Measurements from ENCODE around the gene MACROH2A1.
A peak's percentile ranks its signal among the peaks of the same experiment; 100 is the strongest.
"Not testable (repeated sequence)": the region's sequence is repeated elsewhere in the genome, so short reads cannot be mapped to it uniquely, and the experiment has no call there.

Gene MACROH2A1

DNA sequence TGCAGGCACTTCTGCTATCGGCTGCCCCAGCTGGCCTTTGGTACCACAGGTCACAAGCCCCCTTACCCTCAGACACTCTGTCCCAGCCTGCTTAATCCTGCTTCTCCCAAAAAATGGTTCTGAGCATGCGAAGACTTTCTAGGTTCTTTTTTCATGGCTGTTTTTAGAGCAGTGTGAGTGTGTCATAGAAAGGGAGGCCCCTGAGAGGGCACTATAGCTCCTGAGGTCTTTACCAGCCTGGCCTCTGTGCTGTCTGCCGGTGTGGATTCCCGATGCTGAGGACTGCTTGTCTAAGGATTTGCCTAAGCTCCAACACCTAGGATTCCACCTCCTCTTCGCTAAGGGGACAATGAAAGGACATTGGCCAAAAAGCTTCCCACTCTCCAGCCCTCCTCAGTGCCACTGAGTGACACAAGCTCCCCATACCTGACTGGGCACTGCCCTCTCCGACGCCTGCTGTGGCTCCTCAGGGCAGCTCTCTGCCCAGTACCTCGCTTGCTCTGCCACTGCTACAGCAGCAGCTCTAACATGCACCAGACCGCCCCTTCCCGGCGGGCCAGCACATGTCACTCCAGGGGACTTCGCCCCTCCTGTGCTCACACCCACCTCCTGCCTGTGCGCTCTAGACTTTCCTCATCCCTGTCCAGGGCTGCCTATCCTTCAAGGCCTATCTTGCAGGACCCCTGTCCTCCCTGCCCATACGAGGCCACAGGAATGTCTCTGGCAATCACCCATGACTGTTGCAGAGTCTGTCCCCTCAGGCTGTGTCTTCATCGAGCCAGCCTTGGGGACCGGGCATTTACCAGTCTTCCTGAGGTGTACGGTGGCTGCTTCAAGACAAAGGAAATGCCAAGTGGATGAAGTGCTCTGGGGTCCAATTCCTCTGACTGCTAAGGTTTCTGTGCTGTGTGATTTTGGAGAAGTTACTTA lies 21.0 kb downstream of the MACROH2A1 start:
- no peak for DNase-seq (ENCODE audit: low read depth)

DNA sequence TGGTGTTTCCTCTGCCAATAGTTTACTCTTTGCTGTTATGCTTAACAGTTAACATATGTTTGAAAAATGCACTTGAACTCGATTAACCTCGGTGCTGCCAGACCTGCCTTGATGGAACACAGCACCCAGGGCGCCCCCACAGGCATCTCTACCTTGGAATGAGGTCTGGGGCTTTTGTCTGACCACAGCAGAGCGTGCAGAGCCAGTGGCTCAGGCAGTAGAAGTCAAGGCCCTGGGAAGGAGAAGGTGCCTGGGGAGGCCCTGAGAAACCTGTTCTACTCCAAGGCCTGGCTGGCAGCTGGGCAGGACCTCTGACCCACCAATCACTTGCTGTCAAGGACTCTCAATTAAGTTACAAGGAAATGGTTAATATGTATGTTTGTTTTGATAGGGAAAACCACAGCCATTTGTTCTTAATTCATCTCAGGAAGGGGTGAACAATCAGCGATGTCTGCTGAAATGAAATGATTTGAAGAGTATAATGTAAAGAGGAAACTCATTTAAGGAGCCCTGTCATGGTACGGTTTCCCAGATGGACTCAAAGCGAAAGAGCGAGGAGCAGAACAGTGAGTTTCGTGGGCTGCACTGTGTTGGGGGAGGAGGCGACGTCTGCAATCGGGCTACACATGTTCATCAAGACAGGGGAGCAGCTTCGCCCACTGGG lies 21.9 kb downstream of the MACROH2A1 start:
- peak; percentile 80 for DNase-seq (ENCODE audit: low read depth)

DNA sequence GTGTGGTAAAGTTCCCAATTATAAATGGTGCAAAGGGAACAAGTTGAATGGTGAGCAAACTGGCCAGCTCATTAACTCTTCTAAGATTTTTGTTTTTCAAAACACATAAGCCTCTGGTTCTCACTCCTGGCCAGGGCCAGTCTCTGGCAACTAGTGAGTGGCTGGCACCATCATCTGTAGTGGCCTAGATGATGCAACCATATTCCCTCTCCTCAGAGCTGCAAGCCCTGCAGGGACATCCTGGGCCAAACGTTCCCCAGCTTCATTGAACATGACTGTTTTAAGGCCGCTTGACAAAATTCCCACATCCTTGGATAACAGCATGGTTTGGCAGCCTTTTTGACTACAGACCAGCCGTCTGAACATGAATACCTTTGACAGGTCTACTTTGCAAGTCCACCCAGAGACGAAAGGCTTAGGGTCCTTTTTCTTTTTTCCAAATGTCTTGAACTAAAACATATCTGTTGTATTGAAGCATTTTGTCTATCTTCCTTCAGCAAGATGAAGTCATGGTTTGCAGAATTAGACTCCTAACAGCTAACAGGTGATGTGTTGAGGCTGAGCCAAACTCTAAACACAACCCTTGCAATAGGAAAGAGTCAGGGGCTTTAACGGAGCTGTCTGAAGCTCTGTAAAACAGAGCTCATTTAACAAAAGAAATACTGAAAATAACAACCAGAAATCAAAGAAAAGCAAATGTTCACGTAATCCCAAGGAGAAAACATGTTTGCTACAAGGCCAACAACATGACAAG lies 23.8 kb downstream of the MACROH2A1 start:
- no peak for DNase-seq (ENCODE audit: low read depth)

DNA sequence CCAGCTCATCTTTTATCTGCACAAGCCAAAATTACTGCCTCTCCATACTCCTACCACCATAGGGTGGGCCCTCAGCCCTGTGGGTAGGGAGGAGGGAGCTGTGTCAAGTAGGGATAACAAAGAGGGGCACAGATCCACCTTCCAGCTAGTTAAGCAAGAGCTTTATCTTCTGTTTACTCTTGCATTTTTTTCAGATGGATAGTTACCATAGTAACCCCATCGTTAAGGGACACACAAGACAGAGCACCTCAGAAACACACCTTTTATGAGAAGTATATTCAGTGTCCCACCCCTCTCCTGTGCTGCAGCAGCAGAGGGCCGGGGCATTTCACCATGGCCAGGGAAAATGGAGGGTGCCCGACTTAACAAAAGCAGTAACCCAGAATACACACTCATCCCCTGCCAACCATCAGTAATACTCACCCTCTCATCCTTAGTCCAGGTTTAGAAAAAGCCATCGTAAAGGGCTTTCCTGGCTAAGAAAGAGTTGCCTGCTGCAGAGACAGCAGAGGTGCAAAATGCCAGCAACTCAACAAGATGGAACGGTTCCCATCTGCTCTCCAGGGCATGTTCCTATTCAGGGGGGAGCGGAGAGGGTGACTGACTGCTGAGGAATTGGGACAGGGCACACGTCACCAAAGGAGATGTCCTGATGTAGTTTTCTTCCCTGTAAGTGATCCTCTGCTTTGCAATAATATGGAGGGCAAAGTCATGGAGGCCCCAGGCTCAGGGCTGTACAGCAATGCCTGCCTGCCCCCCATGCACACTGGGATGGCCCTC lies 25.1 kb downstream of the MACROH2A1 start:
- peak; percentile 69 for DNase-seq (ENCODE audit: low read depth)

DNA sequence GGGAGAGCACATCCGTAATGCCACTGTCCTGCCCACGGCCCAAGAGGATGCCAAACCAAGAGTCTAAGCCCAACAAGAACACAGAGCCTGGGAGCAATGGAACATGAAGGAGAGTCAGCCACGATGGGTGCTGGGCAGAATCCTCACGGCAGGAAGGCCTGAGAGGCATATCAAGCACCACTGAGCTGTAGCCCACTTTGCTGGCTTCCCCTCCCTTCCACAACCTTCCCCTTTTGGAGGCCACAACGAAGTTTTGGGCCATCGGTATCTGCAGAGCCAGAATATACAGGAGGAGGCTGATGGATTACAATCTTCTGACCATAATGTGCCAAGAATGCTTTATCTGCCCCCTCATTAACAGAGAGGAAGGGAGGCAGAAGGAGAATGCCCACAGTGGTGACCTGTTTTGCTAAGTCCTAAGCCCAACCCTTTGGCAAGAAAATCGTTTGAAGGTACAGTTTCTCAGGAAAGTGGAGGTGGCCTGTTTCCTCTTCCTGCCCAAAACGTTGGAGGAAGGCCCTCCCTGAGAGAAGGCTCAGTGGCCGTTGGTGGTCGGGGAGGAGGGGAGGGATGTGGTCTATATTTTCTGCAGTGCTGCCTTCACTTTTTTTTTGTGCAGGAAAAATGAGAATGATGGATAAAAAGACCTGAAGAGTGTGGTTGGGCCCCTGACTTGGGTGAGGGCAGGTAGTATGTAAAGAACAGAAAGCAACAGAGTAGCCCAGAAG lies 26.2 kb downstream of the MACROH2A1 start:
- DNase-seq (ENCODE audit: low read depth) = no peak

DNA sequence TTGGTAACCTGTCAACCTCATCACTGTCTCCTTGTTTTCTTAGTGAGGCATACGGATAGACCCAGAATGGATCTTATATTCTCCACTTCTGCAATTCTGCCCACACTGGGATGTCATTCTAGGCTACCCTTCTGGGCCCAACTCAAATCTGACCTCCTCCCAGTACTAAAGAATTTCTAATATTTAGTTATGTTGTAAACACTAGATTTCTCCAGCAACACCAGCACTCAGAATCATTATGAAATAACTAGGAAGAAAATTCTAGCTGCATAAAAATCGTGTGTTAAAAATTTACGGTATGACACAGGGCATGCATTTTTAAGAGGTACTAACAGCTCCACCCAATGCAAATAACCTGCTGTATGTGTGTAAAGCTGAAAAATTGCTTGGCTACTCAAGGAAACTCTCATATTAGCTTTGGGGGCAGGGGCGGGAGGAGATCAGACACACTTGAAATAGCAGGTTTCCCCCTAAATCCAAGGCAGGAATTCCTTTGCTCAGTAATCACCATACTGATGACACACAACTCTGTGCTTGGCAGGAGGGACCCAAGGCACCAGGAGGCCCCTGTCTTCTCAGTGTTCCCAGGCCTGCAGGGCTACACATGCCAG lies 27.3 kb downstream of the MACROH2A1 start:
- peak; percentile 58 for DNase-seq (ENCODE audit: low read depth)

DNA sequence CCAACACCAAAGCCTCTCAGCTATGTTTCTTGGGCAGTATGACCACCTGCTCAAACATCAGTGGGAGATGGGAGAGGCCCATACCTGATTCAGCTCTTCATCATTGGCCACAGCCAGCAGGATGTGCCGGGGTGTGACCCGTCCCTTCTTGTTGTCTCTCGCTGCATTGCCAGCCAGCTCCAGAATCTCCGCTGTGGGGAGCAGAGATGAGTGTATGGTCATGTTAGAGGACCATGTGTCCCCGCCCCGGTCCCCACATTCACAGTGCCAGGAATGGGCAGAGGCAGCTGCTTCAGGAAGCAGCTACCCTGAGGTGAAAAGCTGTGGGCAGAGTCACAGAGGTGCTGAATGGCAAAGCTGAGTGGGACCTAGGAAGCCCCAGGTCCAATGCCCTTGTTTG lies 29.1 kb downstream of the MACROH2A1 start:
- no peak for DNase-seq (ENCODE audit: low read depth)

DNA sequence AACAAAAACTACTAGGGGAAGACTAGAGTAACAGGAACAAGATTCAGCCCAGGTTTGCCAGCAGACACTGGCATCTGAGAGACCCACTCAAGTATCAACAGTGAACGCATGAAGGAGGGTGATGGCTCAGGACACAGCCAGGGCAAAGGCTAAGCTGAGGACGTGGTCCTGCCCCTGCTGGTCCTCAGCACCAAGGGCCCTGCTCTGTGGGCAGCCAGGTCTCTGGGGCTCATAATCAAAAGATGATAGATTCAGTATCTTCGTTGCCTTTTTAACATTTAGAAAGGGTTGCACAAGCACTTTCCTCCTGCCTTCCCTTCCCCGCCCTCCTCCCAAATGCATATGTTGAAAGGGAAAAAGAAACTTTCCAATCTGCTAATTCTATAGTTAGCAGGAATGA lies 31.5 kb downstream of the MACROH2A1 start:
- no peak for DNase-seq (ENCODE audit: low read depth)

DNA sequence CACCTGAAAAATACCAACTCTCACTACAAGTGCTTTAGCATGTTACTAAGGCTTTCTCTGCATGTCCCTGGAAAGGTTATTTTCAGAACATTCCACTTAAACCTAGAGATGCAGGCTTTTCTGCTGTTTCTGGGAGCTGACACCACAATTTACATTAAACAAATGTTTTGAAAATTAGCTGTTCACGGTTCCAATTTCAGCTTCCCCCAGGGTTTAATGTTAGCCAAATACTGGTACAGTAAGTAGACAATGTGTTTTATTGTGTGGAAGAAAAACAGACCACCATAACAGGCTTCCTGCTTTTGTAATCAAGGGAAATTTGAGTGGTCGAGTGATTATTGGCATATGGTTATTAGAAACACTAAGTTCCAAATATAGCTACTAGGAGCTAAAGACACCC lies 32.0 kb downstream of the MACROH2A1 start:
- DNase-seq (ENCODE audit: low read depth) = no peak

DNA sequence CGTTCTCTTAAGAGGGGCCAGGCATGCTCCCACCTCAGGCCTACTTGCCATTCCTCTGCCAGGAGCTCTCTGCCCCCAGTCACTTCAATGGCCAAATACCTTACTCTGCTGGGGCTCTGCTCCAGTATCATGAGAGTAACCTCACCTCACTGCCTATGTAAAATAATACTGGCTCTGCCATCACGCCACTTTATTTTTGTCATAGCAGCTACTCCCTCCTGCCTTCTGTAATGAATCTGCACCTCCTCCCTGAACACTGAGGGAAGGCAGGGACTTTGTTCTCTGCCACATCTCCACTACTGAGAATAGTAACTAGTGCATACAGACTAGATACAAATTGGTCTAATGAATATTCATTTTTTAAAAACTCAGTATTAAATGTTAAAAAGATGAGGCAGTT lies 33.8 kb downstream of the MACROH2A1 start:
- no peak for DNase-seq (ENCODE audit: low read depth)

DNA sequence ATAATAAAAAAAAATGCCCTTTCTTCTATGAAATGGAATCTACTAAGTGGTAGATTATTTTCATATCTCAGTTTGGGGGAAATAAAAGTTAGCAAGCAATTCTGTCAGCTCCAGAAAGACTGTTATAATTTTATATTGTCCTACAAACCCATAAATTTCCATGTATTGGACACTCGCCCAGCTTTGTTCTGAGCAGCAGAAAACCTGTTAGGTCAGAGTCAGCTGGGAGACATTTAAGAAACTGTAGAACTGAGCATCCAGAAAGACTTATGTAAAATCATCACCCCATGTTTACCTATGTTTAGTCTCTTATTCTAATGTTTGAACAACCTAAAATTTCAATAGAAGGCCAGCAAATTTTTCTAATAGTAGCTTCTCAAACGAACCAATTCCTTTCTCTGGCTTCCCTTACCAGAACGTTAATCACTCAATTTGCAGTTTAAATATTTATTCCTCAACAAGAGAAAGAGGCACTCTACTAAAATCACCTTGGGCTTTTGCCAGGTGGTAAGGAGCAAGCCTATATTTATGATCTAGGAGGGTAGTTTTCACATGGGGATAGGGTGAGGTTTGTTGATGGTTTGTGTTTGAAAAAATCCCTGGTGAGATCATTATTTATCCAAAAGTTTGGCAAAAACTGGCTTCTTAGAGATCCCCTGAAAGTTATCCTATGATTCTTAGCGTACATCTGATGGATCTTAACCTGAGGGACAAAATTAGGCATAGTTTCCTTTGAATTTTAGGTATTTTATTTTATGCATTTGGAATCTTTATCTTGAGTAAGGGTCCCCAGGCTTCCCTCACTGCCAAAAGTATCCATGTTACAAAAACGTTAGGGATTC lies 34.4 kb downstream of the MACROH2A1 start:
- no peak for DNase-seq (ENCODE audit: low read depth)

DNA sequence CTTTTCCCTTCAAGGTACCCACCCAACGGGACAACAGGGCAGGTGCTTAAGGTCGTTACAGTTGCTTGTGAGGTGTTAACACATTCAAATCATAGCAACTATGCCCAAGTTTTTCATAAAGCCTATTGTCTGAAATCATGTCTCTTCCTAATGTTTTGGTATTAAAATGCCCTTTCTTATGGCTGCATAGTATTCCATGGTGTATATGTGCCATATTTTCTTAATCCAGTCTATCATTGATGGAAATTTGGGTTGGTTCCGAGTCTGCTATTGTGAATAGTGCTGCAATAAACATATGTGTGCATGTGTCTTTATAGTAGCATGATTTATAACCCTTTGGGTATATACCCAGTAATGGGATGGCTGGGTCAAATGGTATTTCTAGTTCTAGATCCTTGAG lies 35.7 kb downstream of the MACROH2A1 start:
- DNase-seq (ENCODE audit: low read depth) = not testable (repeated sequence)

DNA sequence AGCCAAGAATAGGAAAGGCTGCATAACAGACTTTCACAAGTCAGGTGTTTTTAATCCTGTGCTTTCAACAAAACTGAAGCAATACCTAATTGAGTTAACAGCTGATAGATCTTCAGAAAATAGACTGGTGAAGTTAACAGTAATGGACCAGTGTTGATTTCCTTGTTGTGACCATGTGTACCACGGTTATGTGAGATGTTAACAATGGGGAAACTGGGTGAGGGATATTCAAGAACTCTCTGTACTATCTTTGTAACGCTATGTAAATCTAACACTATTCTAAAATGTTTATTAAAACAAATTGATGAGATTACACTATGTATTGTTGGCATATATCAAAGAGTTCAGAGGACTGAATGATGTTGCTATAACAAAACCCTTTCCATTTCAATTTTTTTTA lies 36.9 kb downstream of the MACROH2A1 start:
- no peak for DNase-seq (ENCODE audit: low read depth)

DNA sequence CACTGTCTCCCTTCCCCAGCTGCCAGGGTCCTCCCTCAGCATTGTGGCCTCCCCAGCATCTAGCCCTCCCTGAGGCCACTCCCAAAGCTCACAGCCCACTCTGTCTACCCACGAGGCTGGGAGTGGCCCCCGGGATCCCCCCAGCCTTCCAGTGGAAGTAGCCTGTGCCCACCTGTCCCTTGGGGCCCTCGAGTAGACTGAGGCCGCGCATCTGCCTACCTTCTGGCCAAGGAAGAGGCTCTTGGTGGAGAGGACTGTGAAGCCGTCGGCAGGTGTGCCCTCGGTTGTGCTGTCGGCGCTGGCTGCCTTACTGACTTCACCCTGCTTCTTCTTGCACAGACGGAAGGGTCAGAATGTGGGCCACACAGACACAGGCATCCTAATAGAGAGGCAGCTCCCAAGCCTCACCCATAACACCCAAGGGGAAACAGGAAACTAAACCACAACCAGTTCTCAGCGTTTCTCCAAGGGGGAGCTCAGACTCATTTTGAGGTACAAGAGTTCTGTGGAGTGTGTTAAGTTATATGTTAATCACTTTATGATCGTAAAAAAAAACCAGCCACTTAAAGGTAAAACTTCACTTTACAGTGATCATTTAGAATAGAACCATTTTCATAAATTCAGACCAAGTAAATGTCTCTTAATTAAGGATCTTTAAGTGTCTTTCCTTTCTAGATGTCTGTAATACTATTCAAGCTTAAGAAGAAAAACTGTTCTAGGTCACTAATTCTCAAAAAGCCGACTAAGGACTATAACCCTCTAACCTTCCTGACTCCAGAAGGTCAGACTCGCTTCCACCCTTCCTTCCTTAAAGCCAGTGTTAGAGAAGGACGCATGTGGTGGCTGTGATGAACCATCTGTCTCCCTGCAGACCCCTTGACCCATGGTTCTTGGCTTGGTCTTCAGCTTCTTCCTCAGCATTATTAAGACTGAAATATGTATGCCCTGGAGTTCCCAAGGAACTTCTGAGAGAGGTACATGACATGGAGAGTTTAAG lies 38.5 kb downstream of the MACROH2A1 start:
- no peak for DNase-seq (ENCODE audit: low read depth)

DNA sequence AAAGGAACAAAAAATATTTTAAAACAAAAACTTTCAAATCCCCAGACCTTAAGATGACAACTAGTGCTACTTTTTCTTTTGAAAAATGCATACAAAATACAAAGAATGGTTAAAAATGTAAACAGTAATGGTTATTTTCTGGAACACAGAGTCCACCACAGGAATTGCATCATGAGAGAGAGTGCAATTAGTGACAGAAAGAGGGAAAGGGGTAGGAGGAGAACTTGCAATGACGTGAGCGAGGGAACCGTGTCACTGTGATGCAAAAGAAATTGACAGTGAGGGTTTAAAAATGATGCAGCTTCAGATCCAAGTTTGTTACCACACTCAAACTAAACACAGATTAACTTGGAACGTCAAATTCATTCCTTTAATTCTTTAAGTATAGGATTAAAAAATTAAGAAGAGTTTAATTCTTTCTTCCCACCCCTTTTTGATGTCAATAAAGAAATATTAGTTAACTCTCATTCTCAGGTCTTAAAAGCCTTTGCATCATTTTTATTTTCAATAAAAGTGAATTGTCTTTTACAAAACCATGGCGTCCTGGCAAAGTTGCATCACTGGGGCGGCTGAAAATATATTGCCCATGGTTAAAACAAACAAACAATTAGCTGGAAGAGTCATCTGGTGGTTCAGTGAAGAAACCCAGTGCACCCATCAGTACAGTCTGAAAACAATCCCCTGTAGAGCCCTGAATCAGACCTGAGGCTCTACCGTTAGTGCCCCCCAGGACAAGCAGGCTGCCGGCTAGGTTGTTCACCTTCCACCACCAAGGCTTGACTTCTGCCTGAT lies 39.5 kb downstream of the MACROH2A1 start:
- peak; percentile 85 for DNase-seq (ENCODE audit: low read depth)

DNA sequence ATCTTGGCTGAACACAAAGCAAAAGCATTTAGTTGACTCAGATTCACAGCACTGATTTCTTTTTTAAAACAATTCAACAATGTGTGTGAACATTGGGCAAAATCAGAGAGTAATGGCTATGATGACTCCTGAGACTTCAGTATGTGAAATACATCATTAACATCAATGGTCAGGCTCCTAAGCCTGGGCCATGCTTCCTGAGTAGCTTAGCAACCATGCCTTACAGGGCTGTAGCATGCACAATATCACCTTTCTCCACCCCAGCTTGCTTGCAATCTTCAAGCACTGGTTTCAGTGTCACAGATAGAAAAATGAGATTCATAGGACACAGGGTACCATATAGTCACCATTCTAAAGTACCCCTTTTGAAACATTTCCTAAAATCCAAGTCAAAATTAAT lies 41.3 kb downstream of the MACROH2A1 start:
- DNase-seq (ENCODE audit: low read depth) = no peak

DNA sequence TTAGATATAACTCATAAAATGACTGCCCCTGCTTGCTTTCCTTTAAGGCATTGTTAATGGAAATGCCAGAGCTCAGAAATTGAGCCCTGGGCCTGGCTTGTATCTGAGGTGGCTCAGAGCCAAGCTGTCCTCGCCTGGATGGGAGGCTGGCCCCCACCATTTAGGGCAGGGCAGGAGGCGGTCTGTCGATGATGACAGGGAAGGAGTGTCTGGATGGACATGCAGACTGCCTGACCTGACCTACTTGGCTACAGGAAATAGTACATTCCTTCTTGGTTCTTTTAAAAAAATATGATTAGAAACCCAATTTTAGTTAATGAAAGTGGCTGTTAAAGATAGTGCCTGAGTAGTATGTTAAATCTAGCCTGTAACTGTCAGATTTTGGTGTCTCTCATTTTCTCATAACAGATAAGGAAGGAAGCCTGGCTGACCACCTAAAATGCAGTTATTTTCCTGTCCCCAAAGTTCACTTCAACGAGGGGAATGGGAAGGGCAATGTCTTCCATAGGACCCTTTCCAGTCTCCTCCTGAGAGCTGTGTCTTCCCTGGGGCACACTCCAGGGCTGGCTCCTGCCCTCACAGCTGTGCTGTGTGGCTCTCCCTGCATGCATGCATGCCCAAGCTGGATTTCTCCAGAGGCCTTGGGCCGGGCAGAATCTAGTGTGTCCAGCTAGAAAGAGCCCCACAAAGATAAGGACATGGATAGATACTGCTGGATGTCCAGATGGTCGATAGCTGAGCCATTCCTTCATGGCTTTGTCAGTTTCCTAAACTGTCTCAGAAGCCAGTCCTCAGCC lies 42.3 kb downstream of the MACROH2A1 start:
- peak; percentile 86 for DNase-seq (ENCODE audit: low read depth)
